Neuronal stem cell (in vitro differentiated cells): ENCODE data around the gene CD72.

Experiments
- DNase-seq: peaks from one replicate; pipeline ENCODE4 v3.0.0-alpha.2; 2013; ENCODE audit warnings: low spot score
- H2AFZ ChIP-seq: one replicate; pipeline ENCODE4 v1.6.1; 2013; ENCODE audit warnings: mild to moderate bottlenecking, low read length, inconsistent platforms
- H2AK5ac ChIP-seq: 2 replicates; pipeline ENCODE4 v1.6.1; 2013; ENCODE audit warnings: low read depth, mild to moderate bottlenecking, inconsistent platforms, low read length, moderate library complexity, mixed read lengths
- H2BK120ac ChIP-seq: 2 replicates; pipeline ENCODE4 v1.6.1; 2013; ENCODE audit warnings: low read depth, mild to moderate bottlenecking, inconsistent platforms, low read length, moderate library complexity, mixed read lengths
- H2BK12ac ChIP-seq: one replicate; pipeline ENCODE4 v1.6.1; 2013; ENCODE audit warnings: low read length, inconsistent platforms
- H2BK15ac ChIP-seq: 2 replicates; pipeline ENCODE4 v1.6.1; 2013; ENCODE audit warnings: mild to moderate bottlenecking, low read length, inconsistent platforms, mixed read lengths
- H2BK5ac ChIP-seq: one replicate; pipeline ENCODE4 v1.6.1; 2013; ENCODE audit warnings: inconsistent platforms, mild to moderate bottlenecking, low read length, moderate library complexity
- H3K14ac ChIP-seq: one replicate; pipeline ENCODE4 v1.6.1; 2013; ENCODE audit warnings: low read length, inconsistent platforms
- H3K18ac ChIP-seq: 2 replicates; pipeline ENCODE4 v1.6.1; 2013; ENCODE audit warnings: low read length, inconsistent platforms
- H3K23ac ChIP-seq: 2 replicates; pipeline ENCODE4 v1.6.1; 2013; ENCODE audit warnings: low read depth, mild to moderate bottlenecking, mixed read lengths, low read length, inconsistent platforms; ENCODE audit not compliant: poor library complexity
- H3K27ac ChIP-seq: replicated peaks from 3 replicates; pipeline ENCODE4 v1.5.1; 2013; ENCODE audit warnings: low read length, inconsistent platforms
- H3K27me3 ChIP-seq, 3 experiments: 2 replicates each; pipeline ENCODE4 v1.6.1; 2013; ENCODE audit warnings: low read length in 3 of 3, mild to moderate bottlenecking in 2 of 3, inconsistent platforms in 1 of 3, low read depth in 1 of 3, mixed read lengths in 1 of 3, moderate library complexity in 1 of 3; ENCODE audit not compliant: control insufficient read depth in 3 of 3, insufficient read depth in 3 of 3
- H3K36me3 ChIP-seq, 2 donors: replicated peaks in 1 of 2; 2 replicates each; pipeline ENCODE4 v1.6.1; 2013; ENCODE audit warnings: low read length in 2 of 2; ENCODE audit not compliant: control insufficient read depth in 2 of 2, insufficient read depth in 2 of 2
- H3K4ac ChIP-seq: 2 replicates; pipeline ENCODE4 v1.6.1; 2013; ENCODE audit warnings: inconsistent platforms, mild to moderate bottlenecking, low read length, moderate library complexity
- H3K4me1 ChIP-seq, 2 donors: 1 replicate in 1 of 2; 2 replicates in 1 of 2; pipeline ENCODE4 v1.6.1; 2013; ENCODE audit warnings: low read length in 2 of 2, low read depth in 1 of 2; ENCODE audit not compliant: control insufficient read depth in 2 of 2, insufficient read depth in 1 of 2
- H3K4me2 ChIP-seq: one replicate; pipeline ENCODE4 v1.6.1; 2013; ENCODE audit warnings: mild to moderate bottlenecking, low read length, inconsistent platforms; ENCODE audit not compliant: insufficient read depth, poor library complexity, severe bottlenecking
- H3K4me3 ChIP-seq, 2 donors: 2 replicates each; pipeline ENCODE4 v1.5.1; 2013; ENCODE audit warnings: low read length in 2 of 2, mild to moderate bottlenecking in 2 of 2, inconsistent platforms in 1 of 2, moderate library complexity in 1 of 2
- H3K79me1 ChIP-seq: one replicate; pipeline ENCODE4 v1.6.1; 2013; ENCODE audit warnings: low read depth, mild to moderate bottlenecking, inconsistent platforms, low read length, moderate library complexity
- H3K9ac ChIP-seq: one replicate; pipeline ENCODE4 v1.6.1; 2013; ENCODE audit warnings: mild to moderate bottlenecking, low read depth, low read length, inconsistent platforms; ENCODE audit not compliant: poor library complexity
- H3K9me3 ChIP-seq, 2 donors: replicated peaks in 1 of 2; 2 replicates each; pipeline versions ENCODE3 to v1.6.1; 2013; ENCODE audit warnings: low read length in 2 of 2, mild to moderate bottlenecking in 2 of 2, inconsistent platforms in 1 of 2, low read depth in 1 of 2, mixed read lengths in 1 of 2, moderate library complexity in 1 of 2; ENCODE audit not compliant: control insufficient read depth in 2 of 2, insufficient read depth in 1 of 2
- H4K8ac ChIP-seq: one replicate; pipeline ENCODE4 v1.6.1; 2013; ENCODE audit warnings: low read depth, mild to moderate bottlenecking, inconsistent platforms, low read length, moderate library complexity
- H4K91ac ChIP-seq: one replicate; pipeline ENCODE4 v1.6.1; 2013; ENCODE audit warnings: low read length, low read depth, mild to moderate bottlenecking, inconsistent platforms; ENCODE audit not compliant: poor library complexity
- WGBS, 2 donors: extraction: QIAGEN DNeasy Blood & Tissue Kit; methylation state at CpG; one replicate each; pipeline ENCODE4 v1.1.7; 2013; ENCODE audit warnings: missing lambda C conversion rate in 2 of 2, mixed read lengths in 1 of 2; ENCODE audit not compliant: insufficient read length in 2 of 2, insufficient replicate concordance in 1 of 2; ENCODE audit errors: extremely low coverage in 2 of 2; 5-methylcytosine and 5-hydroxymethylcytosine counted together

The CD72 gene

DNA sequence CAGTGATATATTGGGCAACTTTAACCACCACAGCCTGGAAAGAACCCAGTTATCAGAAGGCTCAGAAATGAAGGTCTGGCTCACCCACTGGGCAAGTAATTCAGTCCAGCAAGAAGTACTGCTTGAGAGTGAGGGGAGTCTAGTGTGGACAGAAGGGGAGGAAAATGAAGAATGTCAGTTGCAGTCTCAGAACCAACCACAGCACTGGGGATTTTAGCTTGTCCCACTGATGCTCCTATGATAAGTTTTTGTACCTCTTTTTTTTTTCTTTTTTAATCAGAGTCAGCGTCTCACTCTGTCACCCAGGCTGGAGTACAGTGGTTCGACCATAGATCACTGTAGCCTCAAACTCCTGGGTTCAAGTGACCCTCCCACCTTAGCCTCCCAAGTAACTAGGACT lies 9.4 kb upstream of the CD72 start:
- Histone ChIP-seq H4K91ac (no peak overlapping the region), H3K4me3 (no peak overlapping the region), H3K18ac (no peak overlapping the region), H2BK5ac (no peak overlapping the region), H3K4me1 (no peaks in the 10 kb centered on the region), H4K8ac (no peak overlapping the region), H3K79me1 (no peaks in the 10 kb centered on the region), H2BK12ac (no peak overlapping the region), H2BK120ac (no peak overlapping the region), H3K4me2 (no peak overlapping the region), H2AFZ (no peak overlapping the region), H2AK5ac (no peak overlapping the region), H3K23ac (no peak overlapping the region), H3K9ac (no peak overlapping the region), H3K9me3 (peaks cover 0 to 2% of the 10 kb centered on the region in 2 donors), H3K14ac (no peak overlapping the region), H3K4ac (no peak overlapping the region), H3K27me3 (no peaks in the 10 kb centered on the region), H3K27ac (no peak overlapping the region), H3K36me3 (no peaks in the 10 kb centered on the region), H2BK15ac (no peak overlapping the region)
- no CpG with 5 or more reads among the region's 2 CpGs for WGBS, 2 donors
- DNase-seq, result no peak

DNA sequence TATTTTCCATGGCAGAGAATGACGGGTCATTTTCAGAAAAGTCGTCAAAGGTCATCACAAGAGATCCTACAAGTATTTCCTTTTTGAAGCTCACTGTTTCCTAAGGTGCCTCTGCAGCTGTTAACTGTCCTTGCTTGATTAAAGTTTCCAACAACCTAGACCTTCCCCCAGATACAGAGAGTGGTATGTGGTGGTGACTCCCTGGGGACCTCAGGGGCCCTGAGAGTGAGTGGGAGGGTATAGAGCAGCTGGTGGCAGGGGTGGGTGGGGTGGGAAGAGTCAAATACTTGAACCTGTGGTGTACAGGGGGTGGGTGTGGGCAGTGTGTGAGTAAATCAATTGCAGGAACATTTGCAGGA lies 1.6 kb upstream of the CD72 start:
- no peak overlapping the region for H3K18ac ChIP-seq
- H3K9me3 ChIP-seq, result peaks cover 2 to 7% of the 10 kb centered on the region in 2 donors
- H2AFZ ChIP-seq, result no peak overlapping the region
- H3K4me1 ChIP-seq, result peaks cover 0 to 15% of the 10 kb centered on the region in 2 donors
- H2AK5ac ChIP-seq, result no peak overlapping the region
- no peak overlapping the region for H2BK5ac ChIP-seq
- H4K91ac ChIP-seq, result no peak overlapping the region
- DNase-seq, result no peak
- H2BK15ac ChIP-seq, result no peak overlapping the region
- peaks cover 7 to 66% (median 34%) of the 10 kb centered on the region in 3 experiments for H3K27me3 ChIP-seq
- no peak overlapping the region for H3K9ac ChIP-seq
- no peak overlapping the region for H3K14ac ChIP-seq
- no peak overlapping the region for H3K27ac ChIP-seq
- H4K8ac ChIP-seq, result no peak overlapping the region
- H3K4me2 ChIP-seq, result no peak overlapping the region
- no CpG with 5 or more reads among the region's 2 CpGs for WGBS, 2 donors
- H3K23ac ChIP-seq, result no peak overlapping the region
- no peak overlapping the region for H2BK12ac ChIP-seq
- H3K79me1 ChIP-seq, result no peaks in the 10 kb centered on the region
- no peak overlapping the region for H3K4me3 ChIP-seq
- H3K36me3 ChIP-seq, result no peaks in the 10 kb centered on the region
- H2BK120ac ChIP-seq, result peak overlapping the region; percentile 28
- no peak overlapping the region for H3K4ac ChIP-seq

DNA sequence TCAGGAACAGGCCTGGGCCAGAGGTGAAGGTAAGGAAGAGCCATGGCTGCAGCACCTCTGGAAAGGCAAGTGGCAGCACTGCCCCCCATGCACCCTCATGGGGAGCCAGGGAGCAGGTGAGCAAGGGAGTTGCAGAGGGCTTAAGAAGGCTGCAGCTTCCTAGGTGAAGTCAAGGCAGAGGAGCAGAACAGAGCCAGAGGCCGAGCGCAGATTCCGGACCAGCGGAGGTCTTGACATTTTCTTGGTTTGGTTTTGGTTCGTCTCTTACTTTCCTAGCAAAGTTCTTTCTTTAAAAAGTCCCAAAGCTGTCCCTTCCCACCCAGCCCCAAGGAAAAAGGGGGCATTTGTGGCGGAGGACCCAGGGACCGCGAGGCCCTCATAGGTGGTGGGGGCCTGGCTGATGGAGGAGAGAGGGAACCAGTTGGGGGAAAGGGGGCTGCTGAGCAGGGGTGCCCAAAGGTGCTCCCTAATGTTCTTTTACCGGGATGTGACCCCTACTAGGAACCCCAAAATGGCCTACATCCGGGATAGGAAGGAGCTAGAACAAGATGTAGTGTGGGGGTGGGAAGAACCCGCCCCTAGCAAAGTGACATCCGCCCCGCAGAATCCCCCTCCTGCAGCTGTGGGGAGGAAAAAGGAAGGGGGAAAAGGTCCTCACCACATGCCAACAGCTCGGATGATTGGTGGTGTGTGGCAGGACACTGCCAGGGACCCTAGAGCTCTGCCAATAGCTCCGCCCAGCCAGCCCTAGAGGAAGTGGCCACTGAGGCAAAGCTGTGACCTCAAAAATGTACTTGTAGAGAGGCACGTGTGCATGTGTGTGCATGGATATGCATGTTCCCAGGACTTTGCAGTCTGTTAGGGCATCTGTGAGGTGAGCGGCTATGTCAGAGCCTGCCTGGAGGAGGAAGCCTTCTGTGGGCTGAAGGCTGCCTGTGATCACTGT lies 914 bp upstream of the CD72 start:
- no peak overlapping the region for H3K4me2 ChIP-seq
- H4K91ac ChIP-seq, result no peak overlapping the region
- peaks cover 7 to 73% (median 34%) of the 10 kb centered on the region in 3 experiments for H3K27me3 ChIP-seq
- H3K4me3 ChIP-seq, result no peak overlapping the region
- H3K4me1 ChIP-seq, result peaks cover 0 to 15% of the 10 kb centered on the region in 2 donors
- H3K14ac ChIP-seq, result no peak overlapping the region
- H4K8ac ChIP-seq, result peak overlapping the region; percentile 53
- H3K9ac ChIP-seq, result no peak overlapping the region
- H2BK12ac ChIP-seq, result no peak overlapping the region
- no peak overlapping the region for H3K23ac ChIP-seq
- no peak overlapping the region for H2BK5ac ChIP-seq
- H3K79me1 ChIP-seq, result no peaks in the 10 kb centered on the region
- H2BK120ac ChIP-seq, result peak overlapping the region; percentile 28
- WGBS, 2 donors, result no CpG with 5 or more reads among the region's 17 CpGs
- no peak overlapping the region for H3K4ac ChIP-seq
- H2AFZ ChIP-seq, result no peak overlapping the region
- H3K27ac ChIP-seq, result no peak overlapping the region
- H3K18ac ChIP-seq, result peak overlapping the region; percentile 36
- H2BK15ac ChIP-seq, result no peak overlapping the region
- H3K36me3 ChIP-seq, result no peaks in the 10 kb centered on the region
- no peak for DNase-seq
- H2AK5ac ChIP-seq, result peak overlapping the region; percentile 64
- H3K9me3 ChIP-seq, result peaks cover 0 to 7% of the 10 kb centered on the region in 2 donors

DNA sequence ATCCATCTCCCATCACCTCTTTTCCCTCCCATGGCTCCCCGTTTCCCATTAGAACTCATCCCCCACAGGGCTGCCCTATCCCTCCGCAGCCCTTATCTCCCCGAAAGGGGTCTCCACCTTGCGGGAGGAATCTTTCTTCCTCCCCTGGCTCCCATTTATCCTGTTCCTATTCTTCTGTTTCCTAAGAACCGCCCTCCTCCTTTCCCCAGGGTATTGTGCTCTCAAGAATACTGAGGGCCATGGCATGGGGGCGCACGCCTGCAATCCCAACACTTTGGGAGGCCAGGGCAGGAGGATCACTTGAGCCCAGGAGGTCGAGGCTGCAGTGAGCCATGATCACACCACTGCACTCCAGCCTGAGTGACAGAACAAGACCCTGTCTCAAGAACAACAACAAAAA lies 665 bp downstream of the CD72 start:
- whole genome bisulfite sequencing, 2 donors, result no CpG with 5 or more reads among the region's 8 CpGs
- Histone ChIP-seq H2BK15ac (no peak overlapping the region), H2BK12ac (no peak overlapping the region), H2BK5ac (no peak overlapping the region), H3K9ac (no peak overlapping the region), H3K4me3 (no peak overlapping the region), H3K9me3 (peaks cover 0 to 7% of the 10 kb centered on the region in 2 donors), H3K4me1 (peaks cover 0 to 15% of the 10 kb centered on the region in 2 donors), H3K18ac (no peak overlapping the region), H2BK120ac (no peak overlapping the region), H4K8ac (no peak overlapping the region), H2AFZ (peak overlapping the region; percentile 71), H3K4me2 (no peak overlapping the region), H3K36me3 (no peaks in the 10 kb centered on the region), H3K27ac (no peak overlapping the region), H3K14ac (no peak overlapping the region), H2AK5ac (no peak overlapping the region), H4K91ac (no peak overlapping the region), H3K27me3 (peaks cover 7 to 82% (median 34%) of the 10 kb centered on the region in 3 experiments), H3K79me1 (no peaks in the 10 kb centered on the region), H3K4ac (no peak overlapping the region), H3K23ac (no peak overlapping the region)
- DNase-seq, result no peak
